Stimulated activated CD4-positive, alpha-beta T cell treated with anti-CD3 and anti-CD28 coated beads, Interleukin-1b, Interleukin-23, amount 100 ng/mL, for 48 hours (primary cell): ENCODE data around the gene RPS15A.
"Not testable (repeated sequence)": the region's sequence is repeated elsewhere in the genome, so short reads cannot be mapped to it uniquely, and the experiment has no call there.

Experiments
- DNase-seq: peaks from one replicate; pipeline ENCODE4 v3.0.0-alpha.2; 2020

The RPS15A gene

GRCh38 chr16:18740027-18740426 is 50.1 kb downstream of the RPS15A start:
- not testable (repeated sequence) for DNase-seq

DNA sequence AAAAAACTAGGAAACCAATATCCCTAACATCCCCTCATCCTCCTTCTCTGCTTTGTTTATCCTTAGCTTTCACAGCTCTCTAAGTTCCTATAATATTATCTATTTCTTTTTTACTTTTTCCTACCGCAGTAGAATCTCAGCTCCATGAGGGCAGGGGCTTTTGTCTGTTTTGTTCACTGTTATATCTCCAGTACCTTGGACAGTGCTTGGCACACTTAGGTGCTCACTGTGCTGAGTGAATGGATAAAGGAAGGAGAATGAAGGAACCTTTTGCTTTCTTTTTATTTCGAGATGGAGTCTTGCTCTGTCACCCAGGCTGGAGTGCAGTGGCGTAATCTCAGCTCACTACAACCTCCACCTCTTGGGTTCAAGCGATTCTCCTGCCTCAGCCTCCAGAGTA is 51.4 kb downstream of the RPS15A start:
- DNase-seq: not testable (repeated sequence)

DNA sequence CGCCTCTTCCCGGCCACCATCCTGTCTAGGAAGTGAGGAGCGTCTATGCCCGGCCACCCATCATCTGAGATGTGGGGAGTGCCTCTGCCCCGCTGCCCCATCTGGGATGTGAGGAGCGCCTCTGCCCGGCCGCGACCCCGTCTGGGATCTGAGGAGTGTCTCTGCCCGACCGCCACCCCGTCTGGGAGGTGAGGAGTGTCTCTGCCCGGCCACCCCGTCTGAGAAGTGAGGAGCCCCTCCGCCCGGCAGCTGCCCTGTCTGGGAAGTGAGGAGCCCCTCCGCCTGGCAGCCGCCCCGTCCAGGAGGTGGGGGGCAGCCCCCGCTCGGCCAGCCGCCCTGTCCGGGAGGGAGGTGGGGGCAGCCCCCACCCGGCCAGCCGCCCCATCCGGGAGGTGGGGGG is 55.9 kb downstream of the RPS15A start:
- not testable (repeated sequence) for DNase-seq
